Stomach (tissue), 4 donors: ENCODE measurements around the gene UST.

Experiments
- POLR2A ChIP-seq, 4 donors: fragments of 450-650 bp; IDR thresholded peaks; one replicate each; pipeline ENCODE4 v1.6.1; 2016; ENCODE audit warnings: antibody characterized with exemption in 4 of 4, control low read depth in 2 of 4, mild to moderate bottlenecking in 1 of 4, moderate library complexity in 1 of 4
- TF ChIP-seq, protein P1 (sequence below), 7 experiments: fragments of 450-650 bp in 4 of 7; fragments of 200-600 bp in 3 of 7; sonication (generic) in 3 of 7; IDR thresholded peaks; one replicate each; pipeline ENCODE4 v1.5.1; 2016 to 2019; ENCODE audit warnings: antibody characterized with exemption in 7 of 7, control low read depth in 2 of 7, mild to moderate bottlenecking in 1 of 7

DNA sequence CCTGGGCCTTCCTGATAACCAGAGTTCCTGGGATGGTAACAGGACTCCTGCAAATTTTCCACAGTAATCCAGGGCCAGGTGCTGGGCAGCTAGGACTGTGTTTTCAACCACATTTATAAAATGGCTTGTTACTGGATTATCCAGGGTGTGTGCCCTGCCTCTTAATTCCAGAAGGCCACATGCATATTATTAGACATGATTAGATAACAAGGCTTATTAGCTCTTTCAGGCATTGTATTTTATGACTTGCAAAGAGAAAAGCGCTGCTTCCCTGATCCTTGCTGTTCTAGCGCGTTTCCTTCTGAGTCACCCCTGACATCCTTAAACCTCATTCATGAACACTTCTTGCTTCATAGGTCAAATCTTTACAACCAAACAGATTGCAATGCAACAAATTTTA is 208.6 kb downstream of the UST start:
- no peak for TF ChIP-seq POLR2A (IDR thresholded peaks at IDR 0.05)
- TF ChIP-seq, protein P1, sequence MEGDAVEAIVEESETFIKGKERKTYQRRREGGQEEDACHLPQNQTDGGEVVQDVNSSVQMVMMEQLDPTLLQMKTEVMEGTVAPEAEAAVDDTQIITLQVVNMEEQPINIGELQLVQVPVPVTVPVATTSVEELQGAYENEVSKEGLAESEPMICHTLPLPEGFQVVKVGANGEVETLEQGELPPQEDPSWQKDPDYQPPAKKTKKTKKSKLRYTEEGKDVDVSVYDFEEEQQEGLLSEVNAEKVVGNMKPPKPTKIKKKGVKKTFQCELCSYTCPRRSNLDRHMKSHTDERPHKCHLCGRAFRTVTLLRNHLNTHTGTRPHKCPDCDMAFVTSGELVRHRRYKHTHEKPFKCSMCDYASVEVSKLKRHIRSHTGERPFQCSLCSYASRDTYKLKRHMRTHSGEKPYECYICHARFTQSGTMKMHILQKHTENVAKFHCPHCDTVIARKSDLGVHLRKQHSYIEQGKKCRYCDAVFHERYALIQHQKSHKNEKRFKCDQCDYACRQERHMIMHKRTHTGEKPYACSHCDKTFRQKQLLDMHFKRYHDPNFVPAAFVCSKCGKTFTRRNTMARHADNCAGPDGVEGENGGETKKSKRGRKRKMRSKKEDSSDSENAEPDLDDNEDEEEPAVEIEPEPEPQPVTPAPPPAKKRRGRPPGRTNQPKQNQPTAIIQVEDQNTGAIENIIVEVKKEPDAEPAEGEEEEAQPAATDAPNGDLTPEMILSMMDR (IDR thresholded peaks at IDR 0.05), result no peak
